ENCODE data around the gene ULBP1. TPM values are rescaled to one million over a fixed set of nuclear protein-coding genes. Genes with fewer than 3 reads are reported as not detected.
"Not testable (repeated sequence)": the region's sequence is repeated elsewhere in the genome, so short reads cannot be mapped to it uniquely, and the experiment has no call there.

ULBP1 gene
- total and polyA plus RNA-seq, 2 donors from 2014 or later, result 0.47 to 0.72 TPM

GRCh38 chr6:149955654-149956317 lies 8.0 kb upstream of the ULBP1 start:
- peak in 1 of 5 donors; percentile 4 for DNase-seq
- intact Hi-C loops (cut with DNase I); H3K9me3 ChIP-seq (ENCODE audit: control insufficient read depth in 2 of 3, insufficient read depth in 1 of 3, low read length in 3 of 3); H3K36me3 ChIP-seq (ENCODE audit: control insufficient read depth in 2 of 3, insufficient read depth in 3 of 3, low read length in 3 of 3); H3K27ac ChIP-seq (ENCODE audit: low read depth in 2 of 2, low read length in 2 of 2); H3K4me3 ChIP-seq (ENCODE audit: low read length in 3 of 3); H3K9ac ChIP-seq (ENCODE audit: low read length in 3 of 3); H3K4me1 ChIP-seq (ENCODE audit: control insufficient read depth in 2 of 3, insufficient read depth in 2 of 3, low read depth in 1 of 3, low read length in 3 of 3); FAIRE-seq: not testable (repeated sequence)
- H3K27me3 ChIP-seq (ENCODE audit: control insufficient read depth, insufficient read depth, low read length), result peaks cover 54% of the 10 kb centered on the region

DNA sequence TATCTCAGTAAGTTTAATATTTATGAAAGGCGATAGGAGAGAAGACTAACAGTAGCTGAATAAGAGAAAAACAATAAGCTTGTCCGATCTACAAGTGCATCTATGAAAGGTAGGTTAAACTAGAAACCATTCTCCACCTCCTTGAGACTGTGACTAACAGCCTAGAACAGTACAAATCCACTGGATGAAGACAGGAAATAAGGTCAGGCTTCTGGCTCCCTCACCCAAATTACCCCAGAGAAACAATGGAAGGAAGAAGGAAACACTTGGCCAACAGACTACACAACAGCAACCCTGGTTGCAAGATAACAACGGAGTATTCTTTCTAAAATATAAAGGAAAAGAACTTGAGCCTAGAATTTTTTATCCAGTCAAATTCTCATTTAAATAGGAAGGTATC lies 5.6 kb upstream of the ULBP1 start:
- H3K27ac ChIP-seq (ENCODE audit: low read depth in 2 of 2, low read length in 2 of 2); FAIRE-seq; H3K36me3 ChIP-seq (ENCODE audit: control insufficient read depth in 2 of 3, insufficient read depth in 3 of 3, low read length in 3 of 3); H3K4me1 ChIP-seq (ENCODE audit: control insufficient read depth in 2 of 3, insufficient read depth in 2 of 3, low read depth in 1 of 3, low read length in 3 of 3); DNase-seq; H3K9me3 ChIP-seq (ENCODE audit: control insufficient read depth in 2 of 3, insufficient read depth in 1 of 3, low read length in 3 of 3); H3K9ac ChIP-seq (ENCODE audit: low read length in 3 of 3); H3K4me3 ChIP-seq (ENCODE audit: low read length in 3 of 3); intact Hi-C loops (cut with DNase I): not testable (repeated sequence)
- H3K27me3 ChIP-seq (ENCODE audit: control insufficient read depth, insufficient read depth, low read length), result peaks cover 39% of the 10 kb centered on the region

GRCh38 chr6:149959806-149960205 lies 3.9 kb upstream of the ULBP1 start:
- DNase-seq; FAIRE-seq; H3K9ac ChIP-seq (ENCODE audit: low read length in 3 of 3); H3K4me3 ChIP-seq (ENCODE audit: low read length in 3 of 3); H3K9me3 ChIP-seq (ENCODE audit: control insufficient read depth in 2 of 3, insufficient read depth in 1 of 3, low read length in 3 of 3); intact Hi-C loops (cut with DNase I); H3K27ac ChIP-seq (ENCODE audit: low read depth in 2 of 2, low read length in 2 of 2); H3K36me3 ChIP-seq (ENCODE audit: control insufficient read depth in 2 of 3, insufficient read depth in 3 of 3, low read length in 3 of 3): not testable (repeated sequence)
- H3K27me3 ChIP-seq (ENCODE audit: control insufficient read depth, insufficient read depth, low read length), result peaks cover 45% of the 10 kb centered on the region
- peaks cover 0 to 13% (median 6%) of the 10 kb centered on the region in 3 donors for H3K4me1 ChIP-seq (ENCODE audit: control insufficient read depth in 2 of 3, insufficient read depth in 2 of 3, low read depth in 1 of 3, low read length in 3 of 3)

DNA sequence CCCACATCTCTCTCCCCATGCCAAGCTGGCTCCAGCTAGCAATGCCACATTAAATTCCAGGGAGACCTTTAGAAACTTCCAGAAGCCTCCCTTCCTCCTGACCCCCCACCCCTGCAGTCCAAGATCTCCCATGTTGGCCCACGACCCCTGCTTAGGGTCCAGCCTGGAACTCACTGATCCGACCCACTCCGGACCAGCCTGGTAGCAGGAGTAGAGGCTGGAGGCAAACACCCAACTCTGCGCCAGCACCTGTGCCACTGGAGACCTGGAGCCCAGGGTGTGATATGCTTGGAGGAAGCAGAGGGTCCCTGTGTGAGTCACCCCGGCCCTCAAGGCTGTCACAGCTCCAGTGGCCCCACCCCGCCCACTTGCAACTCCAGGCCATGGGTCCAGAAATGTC lies 3.3 kb upstream of the ULBP1 start:
- H3K27me3 ChIP-seq (ENCODE audit: control insufficient read depth, insufficient read depth, low read length), result peaks cover 49% of the 10 kb centered on the region
- no peak for FAIRE-seq

More for the DNA sequence above, 3.3 kb upstream of the ULBP1 start:
- Histone ChIP-seq H3K4me3 (ENCODE audit: low read length in 3 of 3) (no peak overlapping the region), H3K9ac (ENCODE audit: low read length in 3 of 3) (no peak overlapping the region), H3K36me3 (ENCODE audit: control insufficient read depth in 2 of 3, insufficient read depth in 3 of 3, low read length in 3 of 3) (no peaks in the 10 kb centered on the region), H3K27ac (ENCODE audit: low read depth in 2 of 2, low read length in 2 of 2) (no peak overlapping the region), H3K9me3 (ENCODE audit: control insufficient read depth in 2 of 3, insufficient read depth in 1 of 3, low read length in 3 of 3) (no peaks in the 10 kb centered on the region), H3K4me1 (ENCODE audit: control insufficient read depth in 2 of 3, insufficient read depth in 2 of 3, low read depth in 1 of 3, low read length in 3 of 3) (peaks cover 0 to 19% (median 6%) of the 10 kb centered on the region in 3 donors)
- no peak for DNase-seq
- TF ChIP-seq CTCF (IDR thresholded peaks at IDR 0.05; ENCODE audit: borderline replicate concordance, extremely low read depth, insufficient read depth), result no peak
- intact Hi-C loops (cut with DNase I), result no loop called here
